Fibroblast of skin of left quadriceps (primary cell): Measurements from ENCODE around the gene PFDN4.

Experiments
- DNase-seq, 2 experiments: peaks; one replicate each; pipeline ENCODE4 v3.0.0-alpha.2; 2013; ENCODE audit warnings: low read depth in 2 of 2

PFDN4 gene

DNA sequence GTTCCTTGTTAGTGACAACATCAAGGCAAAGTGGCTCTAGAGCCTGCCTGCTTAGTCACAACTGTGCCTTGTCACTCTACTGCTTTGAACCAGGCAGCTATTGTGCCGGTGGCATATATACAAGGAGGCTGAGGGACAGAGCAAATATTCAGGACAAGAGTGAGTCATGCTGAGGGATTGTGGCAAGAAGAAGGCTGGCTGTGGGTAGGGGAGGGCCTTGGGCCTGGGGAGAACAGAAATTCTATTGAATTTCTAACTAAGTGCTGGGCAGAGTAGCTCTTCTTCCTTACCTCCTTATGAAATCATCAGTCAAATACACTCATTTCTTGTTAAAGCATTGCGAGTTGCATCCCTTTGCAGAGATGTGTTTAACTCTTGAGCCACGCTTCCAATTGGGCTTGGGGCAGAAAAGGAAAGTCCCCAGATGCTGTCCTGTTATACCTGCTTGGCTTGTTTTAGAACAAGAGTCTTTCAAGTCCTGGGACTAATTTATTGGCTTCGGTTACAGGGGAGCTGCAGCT is 59.7 kb downstream of the PFDN4 start:
- DNase-seq = no peak

- no peak for DNase-seq
These were observed 61.1 kb downstream of the PFDN4 start for GRCh38 chr20:54268941-54269340.
